HG03196 (cell line): ENCODE data around the gene SIGLEC7.
"Not testable (repeated sequence)": the region's sequence is repeated elsewhere in the genome, so short reads cannot be mapped to it uniquely, and the experiment has no call there.

Experiments
- ATAC-seq: cut with Tn5 transposase; IDR thresholded peaks from one replicate; pipeline ENCODE4 v1.9.1; 2021; ENCODE audit not compliant: unreplicated experiment

SIGLEC7 gene

DNA sequence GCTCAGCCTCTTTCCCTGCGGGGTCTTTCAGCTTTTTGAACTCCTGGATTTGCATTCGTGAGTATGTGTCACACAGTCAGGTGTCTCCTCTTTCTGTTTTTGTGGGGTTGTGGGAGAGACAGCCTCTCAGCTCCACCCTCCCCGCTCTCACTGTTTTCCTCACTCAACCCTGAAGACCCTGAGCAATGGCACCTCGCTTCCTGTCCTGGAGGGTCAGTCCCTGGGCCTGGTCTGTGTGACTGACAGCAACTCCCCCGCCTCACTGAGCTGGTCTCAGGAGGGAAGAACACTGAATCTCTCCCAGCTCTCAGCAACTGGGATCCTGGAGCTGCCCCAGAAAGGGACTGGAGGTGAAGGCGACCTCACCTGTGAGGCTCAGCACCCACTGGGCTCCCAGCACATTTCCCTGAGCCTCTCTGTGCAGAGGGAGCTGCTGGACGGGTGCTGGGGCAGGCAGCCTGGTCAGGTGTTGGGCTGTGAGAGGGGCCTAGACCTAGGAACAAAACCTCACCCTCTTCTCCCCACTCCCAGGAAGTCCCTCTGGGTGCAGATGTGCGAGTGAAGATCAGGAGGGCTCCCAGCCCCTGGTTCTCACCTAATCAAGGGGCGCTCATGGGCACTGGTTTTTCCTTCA, 4.2 kb upstream of the SIGLEC7 start:
- ATAC-seq, result no peak

DNA sequence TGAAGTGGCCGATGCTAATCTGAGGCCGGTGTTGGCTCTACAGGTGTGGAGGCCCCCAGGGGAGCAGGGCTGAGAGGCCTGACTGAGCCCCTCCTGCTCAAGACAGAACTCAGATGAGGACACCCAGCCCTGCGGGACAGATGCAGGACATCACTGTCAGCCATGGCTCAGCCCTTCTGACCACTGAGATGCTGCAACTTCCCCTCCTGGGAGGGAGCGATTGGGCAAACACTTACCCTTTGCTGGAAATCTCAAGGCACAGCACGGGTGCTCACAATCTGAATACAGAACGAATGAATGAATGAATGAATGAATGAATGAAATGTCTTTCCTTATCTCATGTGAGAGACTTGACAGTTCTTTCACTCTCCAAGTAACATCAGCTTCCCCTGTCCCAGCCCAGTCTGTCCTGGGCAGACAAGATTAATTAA, 3.5 kb upstream of the SIGLEC7 start:
- ATAC-seq, result no peak

GRCh38 chr19:51139299-51140014, 2.6 kb upstream of the SIGLEC7 start:
- ATAC-seq, result no peak

GRCh38 chr19:51140441-51140840, 1.7 kb upstream of the SIGLEC7 start:
- no peak for ATAC-seq

DNA sequence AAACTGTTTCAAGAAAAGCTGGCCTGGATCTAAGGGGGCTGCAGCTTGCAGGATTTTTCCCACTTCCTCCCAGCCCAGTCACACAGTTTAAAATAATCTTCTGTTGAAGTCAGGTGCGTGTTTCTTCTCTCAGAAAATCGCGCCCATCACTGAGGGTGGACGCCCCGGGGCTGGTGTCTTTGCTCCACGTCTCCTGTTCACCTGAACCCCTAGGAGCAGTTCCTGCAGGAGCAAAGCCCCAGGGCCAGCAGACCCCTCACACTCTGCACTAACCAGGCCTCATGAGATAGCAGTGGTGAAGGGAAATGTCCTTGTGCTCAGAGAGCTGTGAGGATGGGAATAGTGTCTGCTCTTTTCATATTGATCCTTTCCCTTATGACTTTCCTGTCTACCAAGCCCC, 920 bp upstream of the SIGLEC7 start:
- ATAC-seq, result no peak

DNA sequence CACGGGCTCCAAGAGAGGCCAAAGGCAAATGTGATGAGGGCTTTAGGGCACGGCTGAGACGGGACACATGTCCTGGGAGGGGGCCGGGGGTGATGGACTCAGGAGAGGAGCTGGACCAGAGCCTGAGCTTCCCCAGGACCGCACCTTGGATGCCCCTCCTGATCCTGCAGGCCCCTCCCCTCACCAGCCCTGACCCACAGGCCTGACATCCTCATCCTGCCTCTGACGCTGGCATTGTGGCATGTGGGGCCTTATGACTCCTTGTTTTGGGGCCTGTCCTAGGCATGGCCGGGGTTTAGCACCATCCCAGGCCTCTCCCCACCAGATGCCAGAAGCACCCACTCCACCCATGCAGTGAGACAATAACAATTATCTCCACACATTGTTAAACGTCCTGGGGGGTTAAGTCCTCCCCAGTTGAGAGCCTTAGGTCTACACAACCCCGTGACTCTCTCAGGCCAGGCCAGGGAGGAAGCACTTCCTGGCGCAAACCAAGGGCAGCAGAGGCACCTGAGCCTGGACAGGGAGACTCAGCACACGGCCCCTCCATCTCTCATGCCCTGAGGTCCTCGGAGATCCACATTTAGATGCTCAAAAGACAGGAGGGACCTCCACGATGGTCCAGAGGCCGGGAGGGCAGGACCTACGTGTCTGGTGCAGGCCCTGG, 841 bp downstream of the SIGLEC7 start:
- not testable (repeated sequence) for ATAC-seq

- no peak for ATAC-seq
Observed at GRCh38 chr19:51143486-51143885, 1.4 kb downstream of the SIGLEC7 start.

- ATAC-seq, result no peak
Observed at GRCh38 chr19:51144482-51145045, 2.5 kb downstream of the SIGLEC7 start.

- ATAC-seq, result no peak
Observed at GRCh38 chr19:51145916-51146493, 3.9 kb downstream of the SIGLEC7 start.

DNA sequence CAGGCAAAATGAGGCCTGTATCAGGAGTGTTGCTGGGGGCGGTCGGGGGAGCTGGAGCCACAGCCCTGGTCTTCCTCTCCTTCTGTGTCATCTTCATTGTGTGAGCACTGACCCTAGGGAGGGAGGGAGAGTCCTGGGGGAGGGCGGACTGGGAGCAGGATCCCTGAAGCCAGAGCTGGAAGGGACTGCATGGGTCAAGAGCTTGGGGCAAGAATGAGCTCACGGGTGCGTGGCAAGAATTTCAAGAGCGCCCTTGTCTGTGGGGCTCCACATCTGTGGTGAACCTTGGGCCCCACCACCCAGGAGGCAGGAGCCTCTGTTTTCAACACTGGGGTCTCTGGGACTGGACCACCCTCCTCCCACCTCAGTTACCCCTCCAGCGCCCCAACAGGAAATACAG, 4.7 kb downstream of the SIGLEC7 start:
- no peak for ATAC-seq

GRCh38 chr19:51147663-51148062, 5.6 kb downstream of the SIGLEC7 start:
- no peak for ATAC-seq

DNA sequence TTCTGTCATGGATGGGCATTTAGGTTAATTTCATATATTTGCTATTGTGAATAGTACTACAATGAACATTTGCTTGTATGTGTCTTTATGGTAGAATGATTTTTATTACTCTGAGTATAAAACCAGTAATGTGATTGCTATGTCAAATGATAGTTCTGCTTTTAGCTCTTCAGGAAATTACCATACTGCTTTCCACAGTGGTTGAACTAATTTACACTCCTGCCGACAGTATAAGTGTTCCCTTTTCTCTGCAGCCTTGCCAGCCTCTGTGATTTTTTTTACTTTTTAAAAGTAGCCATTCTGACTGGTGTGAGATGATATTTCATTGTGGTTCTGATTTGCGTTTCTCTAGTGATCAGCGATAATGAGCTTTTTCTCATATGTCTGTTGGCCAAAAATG, 6.5 kb downstream of the SIGLEC7 start:
- ATAC-seq, result no peak

GRCh38 chr19:51150627-51151026, 8.5 kb downstream of the SIGLEC7 start:
- ATAC-seq, result no peak

DNA sequence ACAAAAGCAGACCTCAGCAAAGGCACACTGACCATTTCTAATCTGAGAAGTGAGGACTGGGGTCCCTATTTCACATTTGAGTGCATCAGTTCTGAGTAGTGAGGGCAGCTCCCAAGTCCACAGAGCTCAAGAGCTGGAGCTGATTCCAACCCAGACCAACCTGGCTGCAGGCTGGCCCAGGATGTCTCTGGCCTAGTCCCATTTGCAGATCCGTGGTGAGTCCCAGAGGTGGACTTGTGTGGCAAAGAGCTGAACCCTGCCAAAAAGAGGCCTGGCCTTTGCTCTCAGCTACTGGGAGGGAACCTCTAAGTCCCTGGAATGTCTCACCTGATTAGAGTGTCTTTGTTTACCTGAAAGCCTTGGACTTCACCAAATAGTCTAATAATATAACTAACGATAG, 14.6 kb downstream of the SIGLEC7 start:
- ATAC-seq, result no peak

DNA sequence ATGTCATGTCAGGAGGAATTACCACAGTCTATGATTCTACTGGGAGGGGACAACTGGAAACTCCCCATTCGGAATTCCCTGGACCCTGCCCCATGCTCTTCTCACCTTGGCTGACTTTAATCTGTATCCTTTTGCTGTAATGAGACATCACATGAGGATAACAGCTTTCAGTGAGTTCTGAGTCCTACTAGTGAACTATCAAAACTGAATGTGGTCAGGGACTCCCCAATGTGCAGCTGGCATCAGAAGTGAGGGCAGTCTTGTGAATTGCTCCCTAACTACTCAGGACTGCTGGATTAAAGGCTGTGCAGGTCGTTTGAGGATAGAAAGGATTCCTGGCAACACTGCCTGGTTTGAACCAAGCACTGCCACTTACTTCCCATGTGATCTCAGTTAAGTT, 15.2 kb downstream of the SIGLEC7 start:
- no peak for ATAC-seq

- no peak for ATAC-seq
Observed at GRCh38 chr19:51158474-51159129, 16.5 kb downstream of the SIGLEC7 start.

GRCh38 chr19:51159656-51160055, 17.6 kb downstream of the SIGLEC7 start:
- ATAC-seq, result no peak

DNA sequence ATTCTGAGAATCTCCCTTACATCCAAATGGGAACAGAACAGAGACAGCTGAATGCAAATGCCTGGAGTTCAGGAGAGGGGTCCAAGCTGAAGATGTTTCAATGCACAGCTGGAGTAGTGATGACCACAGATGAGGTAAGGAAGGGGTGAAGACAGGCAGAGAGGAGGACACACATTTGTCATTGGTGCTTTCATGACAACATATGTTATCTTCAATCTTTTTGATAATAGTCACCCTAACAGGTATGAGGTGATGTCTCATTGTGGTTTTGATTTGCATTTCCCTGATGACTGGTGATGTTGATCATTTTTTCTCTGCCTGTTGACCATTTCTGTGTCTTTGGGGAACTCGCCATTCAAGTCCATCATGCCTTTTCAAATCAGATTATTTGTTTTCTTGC, 19.2 kb downstream of the SIGLEC7 start:
- no peak for ATAC-seq

- ATAC-seq, result no peak
Observed at GRCh38 chr19:51161867-51162496, 19.9 kb downstream of the SIGLEC7 start.

GRCh38 chr19:51163257-51163656, 21.2 kb downstream of the SIGLEC7 start:
- no peak for ATAC-seq

DNA sequence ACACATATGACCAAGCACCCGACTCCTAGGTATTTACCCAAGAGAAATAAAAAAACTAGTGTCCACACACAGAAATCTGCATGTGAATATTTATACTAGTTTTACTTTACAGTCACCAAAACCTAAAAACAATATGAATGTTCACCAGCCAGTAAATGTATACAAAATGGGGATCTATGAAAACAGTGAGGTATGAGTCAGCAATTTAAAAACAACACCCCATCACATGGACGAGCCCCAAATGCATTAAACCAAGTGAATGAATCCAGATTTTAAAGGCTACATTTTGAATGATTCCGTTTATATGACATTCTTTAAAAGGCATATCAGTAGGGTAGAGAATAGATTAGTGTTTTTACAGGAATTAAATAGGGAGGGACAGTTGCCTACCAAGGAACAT, 22.1 kb downstream of the SIGLEC7 start:
- ATAC-seq, result no peak
